Activated CD8-positive, alpha-beta T cell treated with anti-CD3 and anti-CD28 coated beads for 36 hours (primary cell): ENCODE results near the gene RSPH9. TPM values are rescaled to one million over a fixed set of nuclear protein-coding genes. Genes with fewer than 3 reads are reported as not detected.

Source experiments
- ATAC-seq: fragments of 200-7000 bp; cut with Tn5 transposase; one replicate; pipeline ENCODE4 v1.10.0; 2021; ENCODE audit warnings: mild to moderate bottlenecking, moderate library complexity
- CTCF ChIA-PET: fragments of 350-600 bp; sonication (Branson Sonifier 250); formaldehyde crosslinking; loops from one replicate; lab custom pipeline; 2021; ENCODE audit warnings: antibody characterized with exemption; lab: Charles Lee
- POLR2A ChIA-PET: fragments of 350-600 bp; sonication (Branson Sonifier 250); formaldehyde crosslinking; loops from one replicate; lab custom pipeline; 2021; ENCODE audit warnings: antibody characterized with exemption; lab: Charles Lee
- DNase-seq: peaks from one replicate; pipeline ENCODE4 v3.0.0-alpha.2; 2020
- H3K27ac Mint-ChIP-seq: one replicate; pipeline ENCODE4 v1.8.0; 2021; ENCODE audit warnings: mild to moderate bottlenecking, mixed read lengths
- H3K27me3 Mint-ChIP-seq: one replicate; pipeline ENCODE4 v1.8.0; 2021; ENCODE audit warnings: mixed read lengths
- H3K36me3 Mint-ChIP-seq: one replicate; pipeline ENCODE4 v1.8.0; 2021; ENCODE audit warnings: low read depth, mixed read lengths
- H3K4me1 Mint-ChIP-seq: one replicate; pipeline ENCODE4 v1.8.0; 2021; ENCODE audit warnings: low read depth, mixed read lengths
- H3K4me3 Mint-ChIP-seq: one replicate; pipeline ENCODE4 v1.8.0; 2021; ENCODE audit warnings: mild to moderate bottlenecking, moderate library complexity, mixed read lengths
- H3K9me3 Mint-ChIP-seq: one replicate; pipeline ENCODE4 v1.8.0; 2021; ENCODE audit warnings: mixed read lengths
- CTCF ChIP-seq: fragments of 200-600 bp; IDR thresholded peaks from one replicate; pipeline ENCODE4 v1.8.0; 2022; ENCODE audit warnings: antibody characterized with exemption, mild to moderate bottlenecking
- intact Hi-C: fragments of 100-400 bp; cut with micrococcal nuclease; formaldehyde crosslinking; loops from one replicate; pipeline ENCODE4 v1.10.0; 2022
- total RNA-seq, 2 experiments: library from RNA; stranded (reverse); gene quantifications; one replicate each; pipeline ENCODE4 v1.2.3, GENCODE V29; 2021

The RSPH9 gene
- total RNA-seq, 2 experiments from 2014 or later, result 0.11 TPM; not detected in 1

DNA sequence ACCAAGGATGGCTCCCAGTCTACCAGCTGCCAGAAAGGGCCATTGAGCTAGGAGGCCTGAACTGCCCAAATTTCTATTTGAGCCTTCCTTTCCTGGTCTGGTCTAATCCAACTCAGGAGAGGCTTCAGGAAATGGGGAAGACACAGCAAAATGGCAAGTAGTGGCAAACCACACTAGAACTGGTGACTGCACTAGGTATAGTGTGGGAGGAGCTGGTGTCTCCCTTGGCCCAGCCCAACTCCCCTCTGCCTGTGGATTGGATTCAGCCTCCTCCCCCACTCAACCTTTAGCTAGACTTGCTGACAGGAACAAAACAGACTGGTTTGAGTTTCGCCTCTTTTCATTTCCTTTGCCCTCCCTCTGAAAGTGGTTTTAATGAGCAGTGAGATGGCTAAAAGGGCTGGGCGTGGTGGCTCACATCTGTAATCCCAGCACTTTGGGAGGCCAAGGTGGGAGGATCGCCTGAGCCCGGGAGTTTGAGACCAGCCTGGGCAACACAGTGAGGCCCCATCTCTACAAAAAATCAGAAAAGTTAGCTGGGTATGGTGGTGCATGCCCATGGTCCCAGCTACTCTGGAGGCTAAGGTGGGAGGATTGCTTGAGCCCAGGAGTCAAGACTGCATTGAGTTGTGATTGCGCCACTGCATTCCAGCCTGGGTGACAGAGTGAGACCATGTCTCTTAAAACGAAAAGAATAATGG lies 25.2 kb downstream of the RSPH9 start:
- no peak for TF ChIP-seq CTCF
- peak overlapping the region; percentile 88 for H3K27ac Mint-ChIP-seq

GRCh38 chr6:43670623-43670986 lies 25.8 kb downstream of the RSPH9 start:
- Mint-ChIP-seq H3K27me3 (peaks cover 1% of the 10 kb centered on the region), H3K4me1 (peaks cover 41% of the 10 kb centered on the region), H3K4me3 (no peak overlapping the region), H3K27ac (peak overlapping the region; percentile 88), H3K36me3 (peaks cover 19% of the 10 kb centered on the region), H3K9me3 (no peaks in the 10 kb centered on the region)
- TF ChIP-seq CTCF, result no peak
- ChIA-PET POLR2A (interaction anchor here (0.7 to 3.1 kb wide), 7 partner anchors 10 to 415 kb away, joined by 3 to 8 read pairs (median 3); no protein-coding TSS in a partner anchor), CTCF (interaction anchor here (0.9 to 6.7 kb wide), 7 partner anchors 17 to 407 kb away, joined by 3 to 68 read pairs (median 4); partner anchors contain the start of gene MRPS18A)
- no peak for DNase-seq
- ATAC-seq, result no peak
- intact Hi-C loops, result no loop called here

More for the DNA sequence above, 25.2 kb downstream of the RSPH9 start:
- intact Hi-C loops, result loop anchor here (5.0 kb wide), 1 partner anchor 92 kb away; no protein-coding TSS in a partner anchor
- no peaks in the 10 kb centered on the region for H3K9me3 Mint-ChIP-seq
- peaks cover 1% of the 10 kb centered on the region for H3K27me3 Mint-ChIP-seq
- DNase-seq (peak; percentile 80), ATAC-seq (peak; percentile 79)
- peaks cover 41% of the 10 kb centered on the region for H3K4me1 Mint-ChIP-seq
- POLR2A ChIA-PET, result interaction anchor here (0.6 to 3.1 kb wide), 11 partner anchors 10 to 416 kb away, joined by 3 to 8 read pairs (median 3); partner anchors contain the start of gene RSPH9
- H3K36me3 Mint-ChIP-seq, result peaks cover 19% of the 10 kb centered on the region
- CTCF ChIA-PET, result interaction anchor here (0.8 to 6.7 kb wide), 13 partner anchors 8 to 408 kb away, joined by 3 to 68 read pairs (median 4); partner anchors contain the start of genes MAD2L1BP and MRPS18A
- no peak overlapping the region for H3K4me3 Mint-ChIP-seq

DNA sequence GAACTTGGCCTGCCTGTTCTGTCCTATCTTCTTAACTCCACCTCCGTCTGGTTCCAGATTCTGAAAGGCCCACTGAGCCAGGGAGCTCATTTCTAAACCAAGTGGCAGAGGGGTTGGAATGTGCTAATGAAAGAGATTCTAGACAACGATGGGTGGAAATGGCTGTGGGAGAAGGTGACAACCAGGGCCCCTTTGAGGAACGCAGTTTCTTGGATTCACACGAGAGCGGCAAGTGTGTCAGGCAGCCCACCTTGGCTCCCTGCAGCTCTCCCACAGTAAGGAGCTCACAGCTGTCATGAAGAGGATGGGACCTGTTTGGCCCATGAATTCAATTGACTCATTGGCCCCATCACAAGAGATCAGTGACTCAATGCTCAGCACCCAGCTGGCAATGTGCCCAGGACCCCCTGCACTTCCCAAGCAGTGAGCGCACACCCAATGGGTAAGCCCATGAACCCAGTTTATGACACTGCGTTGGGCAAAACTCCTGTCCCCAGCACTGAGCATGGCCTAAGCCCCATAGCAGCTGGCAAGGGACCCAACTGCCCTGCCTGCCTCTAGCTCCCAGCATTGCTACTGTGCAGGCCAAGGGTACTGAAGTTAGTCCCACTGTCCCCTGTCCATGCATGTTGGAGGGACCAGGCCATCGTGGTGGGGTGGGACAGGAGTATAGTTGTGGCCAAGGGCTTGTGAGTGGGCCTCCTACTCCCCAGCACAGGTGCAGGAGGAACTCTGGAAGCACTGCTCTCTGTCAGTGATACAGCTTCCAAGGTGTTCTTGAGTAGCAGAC lies 26.4 kb downstream of the RSPH9 start:
- peaks cover 41% of the 10 kb centered on the region for H3K4me1 Mint-ChIP-seq
- no peak for ATAC-seq
- no peak for TF ChIP-seq CTCF
- H3K36me3 Mint-ChIP-seq, result peaks cover 19% of the 10 kb centered on the region
- intact Hi-C loops, result no loop called here
- peak; percentile 12 for DNase-seq
- no peak overlapping the region for H3K4me3 Mint-ChIP-seq
- peaks cover 1% of the 10 kb centered on the region for H3K27me3 Mint-ChIP-seq
- CTCF ChIA-PET, result interaction anchor here (1.0 to 6.7 kb wide), 5 partner anchors 17 to 407 kb away, joined by 3 to 68 read pairs (median 14); partner anchors contain the start of gene MRPS18A
- POLR2A ChIA-PET, result interaction anchor here (0.7 to 1.5 kb wide), 7 partner anchors 18 to 415 kb away, joined by 3 to 4 read pairs (median 3); no protein-coding TSS in a partner anchor
- no peaks in the 10 kb centered on the region for H3K9me3 Mint-ChIP-seq
- peak overlapping the region; percentile 88 for H3K27ac Mint-ChIP-seq

DNA sequence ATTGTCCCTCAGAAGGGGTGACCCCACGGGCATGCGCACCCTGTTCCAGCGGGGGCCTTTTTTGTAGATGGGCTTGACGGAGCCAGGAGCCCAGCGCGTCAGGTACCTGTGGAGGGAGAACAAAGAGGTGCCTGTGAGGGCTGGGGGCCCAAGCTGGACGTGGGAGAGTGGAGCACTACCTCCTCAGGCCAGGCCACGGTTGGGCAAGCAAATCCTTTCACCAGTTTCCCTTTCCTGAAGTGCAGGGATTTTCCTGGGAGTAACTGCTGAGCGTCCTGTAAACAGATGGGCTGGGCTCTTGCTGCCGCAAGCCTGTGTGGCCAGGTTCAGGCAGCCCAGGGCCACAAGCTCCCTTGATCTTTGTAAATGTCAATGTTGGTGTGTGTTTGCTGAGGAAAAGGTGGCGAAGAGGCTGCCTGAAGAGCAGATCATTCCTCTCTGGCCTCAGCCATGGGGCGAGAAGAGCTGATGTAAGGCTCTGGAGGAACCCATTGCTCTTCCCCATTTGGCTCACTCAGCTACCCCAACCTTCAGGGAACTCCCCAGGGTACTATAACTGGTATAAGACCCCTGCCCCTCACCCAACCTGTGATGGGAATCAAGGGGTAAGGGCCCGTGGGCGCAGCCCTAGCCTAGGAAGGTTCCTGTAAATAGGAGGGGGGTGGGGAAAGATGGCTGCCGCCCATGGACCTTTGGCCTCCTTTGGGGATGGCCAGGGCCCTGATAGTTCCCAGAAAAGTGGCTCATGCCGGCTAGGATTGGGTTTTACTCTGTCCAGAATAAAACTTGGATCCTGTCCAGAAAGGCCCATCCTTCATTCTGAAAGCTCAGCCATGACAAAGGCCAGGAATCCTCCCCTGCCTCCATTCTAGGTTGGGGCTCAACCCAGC lies 27.2 kb downstream of the RSPH9 start:
- Mint-ChIP-seq H3K27me3 (no peaks in the 10 kb centered on the region), H3K9me3 (no peaks in the 10 kb centered on the region), H3K4me3 (no peak overlapping the region), H3K27ac (peak overlapping the region; percentile 88), H3K4me1 (peaks cover 39% of the 10 kb centered on the region), H3K36me3 (peaks cover 19% of the 10 kb centered on the region)
- POLR2A ChIA-PET, result interaction anchor here (0.8 to 1.5 kb wide), 4 partner anchors 14 to 93 kb away, joined by 3 to 4 read pairs (median 4); no protein-coding TSS in a partner anchor
- no peak for DNase-seq
- no peak for ATAC-seq
- CTCF ChIA-PET, result interaction anchor here (3.6 to 6.7 kb wide), 2 partner anchors 16 to 101 kb away, joined by 14 to 68 read pairs; partner anchors contain the start of gene MRPS18A
- no peak for TF ChIP-seq CTCF
- intact Hi-C loops, result no loop called here
